GM20000 (cell line): Measurements from ENCODE around the gene ELMO1.

ENCODE experiments used
- DNase-seq: peaks from one replicate; pipeline ENCODE4 v3.0.0; 2012; ENCODE audit warnings: low spot score
- TF ChIP-seq, protein P1 (sequence below): IDR thresholded peaks from 2 replicates; pipeline ENCODE4 v1.5.1; 2012; ENCODE audit warnings: mild to moderate bottlenecking, control low read depth; ENCODE audit errors: extremely low read depth, missing control alignments

The ELMO1 gene

DNA sequence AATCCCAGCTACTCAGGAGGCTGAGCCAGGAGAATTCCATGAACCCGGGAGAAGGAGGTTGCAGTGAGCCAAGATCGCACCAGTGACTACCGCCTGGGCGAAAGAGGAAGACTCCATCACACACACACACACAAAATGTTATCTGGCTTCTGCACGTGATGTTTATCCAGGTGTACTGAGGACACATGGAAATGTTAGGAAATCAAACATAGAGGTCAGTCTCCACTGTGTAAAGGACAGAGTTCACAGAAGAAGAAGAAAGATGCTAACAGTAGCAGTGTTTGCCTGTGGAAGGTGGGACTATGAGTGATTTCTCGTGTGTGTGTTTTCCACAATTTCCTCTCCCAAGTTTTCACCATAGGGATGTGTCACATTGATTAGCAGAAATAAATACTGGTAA lies 256.9 kb downstream of the ELMO1 start:
- TF ChIP-seq, protein P1, sequence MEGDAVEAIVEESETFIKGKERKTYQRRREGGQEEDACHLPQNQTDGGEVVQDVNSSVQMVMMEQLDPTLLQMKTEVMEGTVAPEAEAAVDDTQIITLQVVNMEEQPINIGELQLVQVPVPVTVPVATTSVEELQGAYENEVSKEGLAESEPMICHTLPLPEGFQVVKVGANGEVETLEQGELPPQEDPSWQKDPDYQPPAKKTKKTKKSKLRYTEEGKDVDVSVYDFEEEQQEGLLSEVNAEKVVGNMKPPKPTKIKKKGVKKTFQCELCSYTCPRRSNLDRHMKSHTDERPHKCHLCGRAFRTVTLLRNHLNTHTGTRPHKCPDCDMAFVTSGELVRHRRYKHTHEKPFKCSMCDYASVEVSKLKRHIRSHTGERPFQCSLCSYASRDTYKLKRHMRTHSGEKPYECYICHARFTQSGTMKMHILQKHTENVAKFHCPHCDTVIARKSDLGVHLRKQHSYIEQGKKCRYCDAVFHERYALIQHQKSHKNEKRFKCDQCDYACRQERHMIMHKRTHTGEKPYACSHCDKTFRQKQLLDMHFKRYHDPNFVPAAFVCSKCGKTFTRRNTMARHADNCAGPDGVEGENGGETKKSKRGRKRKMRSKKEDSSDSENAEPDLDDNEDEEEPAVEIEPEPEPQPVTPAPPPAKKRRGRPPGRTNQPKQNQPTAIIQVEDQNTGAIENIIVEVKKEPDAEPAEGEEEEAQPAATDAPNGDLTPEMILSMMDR: no peak
- DNase-seq: no peak

DNA sequence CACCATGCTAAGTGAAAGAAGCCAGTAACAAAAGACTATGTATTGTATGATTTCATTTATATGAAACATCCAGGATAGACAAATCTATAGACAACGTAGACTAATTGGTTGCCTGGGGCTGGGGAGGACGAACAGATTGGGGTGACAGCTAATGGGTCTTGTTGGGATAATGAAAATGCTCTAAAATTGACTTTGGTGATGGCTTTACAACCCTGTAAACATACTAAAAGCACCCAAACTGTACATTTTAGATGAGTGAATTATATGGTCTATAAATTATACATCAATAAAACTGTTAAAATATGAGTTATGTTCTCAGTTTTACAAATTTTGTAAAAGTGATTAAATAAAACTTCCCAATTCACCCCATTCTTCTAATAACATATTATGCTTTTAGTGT lies 261.5 kb downstream of the ELMO1 start:
- TF ChIP-seq, protein P1: no peak
- DNase-seq: no peak

DNA sequence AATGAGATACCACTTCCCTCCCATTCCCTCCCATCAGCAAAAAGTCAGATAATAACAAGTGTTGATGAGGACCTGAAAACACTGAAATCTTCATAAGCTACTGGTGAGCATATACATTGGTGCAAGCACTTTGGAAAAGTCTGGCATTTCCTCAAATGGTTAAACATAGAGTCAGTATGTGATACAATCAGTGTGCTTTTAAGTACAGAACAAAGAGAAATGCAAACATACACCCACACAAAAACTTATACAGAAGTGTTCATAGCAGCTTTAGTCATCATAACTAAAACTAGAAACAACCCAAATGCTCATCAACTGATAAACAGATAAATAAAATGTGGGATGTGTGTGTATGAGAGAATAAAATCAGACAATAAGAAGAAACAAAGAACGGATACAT lies 261.9 kb downstream of the ELMO1 start:
- DNase-seq: no peak
- TF ChIP-seq, protein P1: no peak

DNA sequence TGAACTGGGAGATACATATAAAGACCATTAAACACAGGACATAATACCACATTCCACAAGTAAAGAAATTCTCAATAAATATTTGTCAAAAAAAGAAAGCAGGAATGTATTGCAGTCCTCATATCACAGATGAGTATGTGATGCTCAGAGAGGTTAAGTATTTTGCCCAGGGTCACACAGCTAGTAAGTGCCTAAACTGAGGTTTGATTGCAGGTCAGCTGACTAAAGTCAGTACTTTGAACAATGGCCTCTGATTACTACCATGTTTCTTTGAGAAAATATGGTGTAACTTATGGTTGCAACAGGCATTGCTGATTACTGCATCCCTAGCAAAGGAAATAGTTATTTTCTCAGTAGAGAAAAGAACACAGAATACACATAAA lies 267.1 kb downstream of the ELMO1 start:
- TF ChIP-seq, protein P1: no peak
- DNase-seq: no peak

DNA sequence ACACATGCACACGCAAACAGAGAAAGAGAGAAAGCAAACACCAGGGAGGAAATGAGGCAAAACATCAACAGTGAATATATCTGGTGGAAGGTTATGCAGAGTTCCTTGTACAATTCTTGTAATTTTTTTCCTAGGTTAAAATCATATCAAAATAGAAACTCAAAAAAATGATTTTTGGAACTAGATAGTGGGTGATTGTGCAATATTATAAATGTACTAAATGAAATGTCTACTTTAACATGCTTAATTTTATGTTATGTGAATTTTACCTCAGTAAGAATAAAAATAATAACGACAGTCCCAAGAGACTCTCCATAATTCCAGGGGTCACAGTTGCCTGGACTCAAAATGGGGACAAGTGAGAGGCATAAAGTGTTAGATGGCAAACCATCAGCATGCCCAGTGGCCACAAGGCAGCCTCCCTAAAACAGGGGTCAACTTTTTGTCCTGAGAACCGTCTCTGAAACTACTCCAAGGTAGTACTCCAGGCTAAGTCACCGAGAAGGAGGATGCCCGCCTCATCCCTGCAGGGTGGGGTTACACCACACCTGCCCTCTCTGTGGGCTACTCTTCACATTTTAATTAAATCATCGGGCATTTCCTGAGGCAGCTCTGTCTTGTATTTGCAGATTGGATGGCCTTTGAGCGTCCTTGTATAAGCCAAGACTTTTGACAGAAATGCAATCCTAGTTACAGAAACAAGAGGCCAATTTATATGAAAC lies 267.7 kb downstream of the ELMO1 start:
- no peak for DNase-seq

DNA sequence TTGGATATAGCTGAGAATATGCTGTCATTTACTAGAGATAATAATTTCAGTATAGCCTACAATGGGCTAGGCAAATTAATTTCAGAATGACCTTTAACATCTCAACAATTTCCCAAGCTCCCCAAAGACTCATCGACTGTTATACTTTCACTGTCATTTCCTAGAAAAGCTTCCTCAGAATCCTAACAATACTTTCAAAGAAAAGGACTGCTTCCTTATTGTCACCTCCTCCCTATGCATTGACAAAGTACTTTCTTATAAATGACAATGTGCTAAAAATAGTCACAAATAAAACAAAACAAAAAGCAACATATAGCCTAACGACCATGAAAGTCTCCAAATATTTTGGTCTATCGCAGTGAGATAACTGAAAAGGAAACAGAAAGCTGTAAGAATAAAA lies 272.6 kb downstream of the ELMO1 start:
- no peak for DNase-seq
- TF ChIP-seq, protein P1: no peak

More for the DNA sequence above, 267.7 kb downstream of the ELMO1 start:
- TF ChIP-seq, protein P1: no peak

DNA sequence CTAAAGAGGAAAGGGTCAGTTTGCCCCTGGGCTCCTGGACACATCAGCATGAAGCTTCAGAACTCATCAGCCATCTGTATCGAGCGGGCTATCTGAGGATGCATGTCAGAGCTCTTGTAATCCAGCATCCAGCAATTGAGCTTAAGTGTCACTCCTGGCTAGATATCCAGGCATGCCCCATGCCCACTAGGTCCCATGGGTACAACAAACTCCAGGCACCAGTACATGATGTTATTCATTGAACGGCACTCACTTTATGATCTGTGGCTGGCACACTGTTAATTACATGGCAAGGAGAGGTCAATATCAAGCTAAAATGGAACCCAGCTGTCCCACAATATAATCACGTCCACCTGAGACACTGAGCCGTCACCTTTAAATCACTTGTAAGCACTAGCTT lies 274.2 kb downstream of the ELMO1 start:
- TF ChIP-seq, protein P1: no peak
- no peak for DNase-seq
